Endothelial cell (in vitro differentiated cells): ENCODE measurements around the gene NPHS1. TPM values are rescaled to one million over a fixed set of nuclear protein-coding genes. Genes with fewer than 3 reads are reported as not detected.
"Not testable (repeated sequence)": the region's sequence is repeated elsewhere in the genome, so short reads cannot be mapped to it uniquely, and the experiment has no call there.

ENCODE experiments used
- DNase-seq: peaks from one replicate; pipeline ENCODE4 v3.0.0; 2021; ENCODE audit warnings: low spot score
- H3K27ac Mint-ChIP-seq: one replicate; pipeline ENCODE4 v1.8.0; 2021; ENCODE audit warnings: mixed read lengths, inconsistent platforms; ENCODE audit not compliant: unreplicated experiment
- H3K27me3 Mint-ChIP-seq: one replicate; pipeline ENCODE4 v1.8.0; 2021; ENCODE audit warnings: mild to moderate bottlenecking, moderate library complexity, mixed read lengths, inconsistent platforms; ENCODE audit not compliant: unreplicated experiment
- H3K36me3 Mint-ChIP-seq: one replicate; pipeline ENCODE4 v1.8.0; 2021; ENCODE audit warnings: mild to moderate bottlenecking, low read depth, mixed read lengths, inconsistent platforms; ENCODE audit not compliant: unreplicated experiment
- H3K4me1 Mint-ChIP-seq: one replicate; pipeline ENCODE4 v1.8.0; 2021; ENCODE audit warnings: mild to moderate bottlenecking, mixed read lengths, inconsistent platforms; ENCODE audit not compliant: unreplicated experiment
- H3K4me3 Mint-ChIP-seq: one replicate; pipeline ENCODE4 v1.8.0; 2021; ENCODE audit warnings: mild to moderate bottlenecking, mixed read lengths, inconsistent platforms; ENCODE audit not compliant: unreplicated experiment
- H3K9me3 Mint-ChIP-seq: one replicate; pipeline ENCODE4 v1.8.0; 2021; ENCODE audit warnings: mixed read lengths, inconsistent platforms; ENCODE audit not compliant: unreplicated experiment
- CTCF ChIP-seq: fragments of 200-600 bp; sonication (generic); IDR thresholded peaks from one replicate; pipeline ENCODE4 v1.5.0; 2021; ENCODE audit warnings: antibody characterized with exemption; ENCODE audit not compliant: unreplicated experiment
- total RNA-seq: library from RNA; stranded (reverse); fragmentation: NEBNext Ultra II Directional; extraction: Animal tissue kit (Norgen Biotek cat#: 25700); gene quantifications from one replicate; pipeline ENCODE4 v1.2.1, GENCODE V29; 2021; ENCODE audit not compliant: unreplicated experiment

NPHS1 gene
- total RNA-seq, 1 donor from 2014 or later, result not detected

GRCh38 chr19:35841961-35842595 is 10.2 kb downstream of the NPHS1 start:
- H3K27ac Mint-ChIP-seq, result no peak overlapping the region
- H3K27me3 Mint-ChIP-seq, result peaks cover 19% of the 10 kb centered on the region
- no peak for TF ChIP-seq CTCF
- peaks cover 13% of the 10 kb centered on the region for H3K4me1 Mint-ChIP-seq
- DNase-seq, result no peak
- H3K9me3 Mint-ChIP-seq, result no peaks in the 10 kb centered on the region
- no peak overlapping the region for H3K4me3 Mint-ChIP-seq
- no peaks in the 10 kb centered on the region for H3K36me3 Mint-ChIP-seq

GRCh38 chr19:35836096-35836495 is 16.2 kb downstream of the NPHS1 start:
- not testable (repeated sequence) for H3K4me3 Mint-ChIP-seq, H3K4me1 Mint-ChIP-seq, H3K27ac Mint-ChIP-seq, DNase-seq, H3K9me3 Mint-ChIP-seq, H3K27me3 Mint-ChIP-seq, H3K36me3 Mint-ChIP-seq

GRCh38 chr19:35833972-35834371 is 18.3 kb downstream of the NPHS1 start:
- Mint-ChIP-seq H3K27me3 (no peaks in the 10 kb centered on the region), H3K4me1 (no peaks in the 10 kb centered on the region), H3K4me3 (no peak overlapping the region), H3K9me3 (no peaks in the 10 kb centered on the region), H3K27ac (no peak overlapping the region), H3K36me3 (no peaks in the 10 kb centered on the region)
- DNase-seq, result no peak
- no peak for TF ChIP-seq CTCF

GRCh38 chr19:35832054-35832453 is 20.2 kb downstream of the NPHS1 start:
- Mint-ChIP-seq H3K27me3 (no peaks in the 10 kb centered on the region), H3K4me3 (no peak overlapping the region), H3K9me3 (no peaks in the 10 kb centered on the region), H3K4me1 (no peaks in the 10 kb centered on the region), H3K36me3 (no peaks in the 10 kb centered on the region), H3K27ac (no peak overlapping the region)
- DNase-seq, result no peak
- no peak for TF ChIP-seq CTCF

- Mint-ChIP-seq H3K4me3 (no peak overlapping the region), H3K36me3 (no peaks in the 10 kb centered on the region), H3K27me3 (no peaks in the 10 kb centered on the region), H3K27ac (no peak overlapping the region), H3K9me3 (no peaks in the 10 kb centered on the region), H3K4me1 (no peaks in the 10 kb centered on the region)
- no peak for DNase-seq
- no peak for TF ChIP-seq CTCF
Measured at GRCh38 chr19:35830986-35831385, 21.3 kb downstream of the NPHS1 start.
